ENCODE results near the gene C10orf88. TPM values are rescaled to one million over a fixed set of nuclear protein-coding genes. Genes with fewer than 3 reads are reported as not detected.

C10orf88 gene
- total and polyA plus RNA-seq, 9 of the 15 experiments (the other 6 are each of a cell fraction or from before 2014, with no cell fraction given), result 2.5 to 9.6 (median 7.5) TPM

GRCh38 chr10:122911889-122912484 is 42.0 kb downstream of the C10orf88 start (continued):
- TF ChIP-seq AFF1 (IDR thresholded peaks at IDR 0.05; ENCODE audit: low read depth in 1 of 2, partially characterized antibody in 2 of 2) (peak in 1 of 2 experiments; percentile 100), SP1 (CRISPR knock-in tag; IDR thresholded peaks at IDR 0.05) (peak; percentile 47; the same call in 1 of the 2 replicates), ZNF431 (CRISPR knock-in tag; IDR thresholded peaks at IDR 0.05) (peak; percentile 87), ZNF174 (CRISPR knock-in tag; IDR thresholded peaks at IDR 0.05) (no peak), NFIC (IDR thresholded peaks at IDR 0.05) (no peak), GATAD2B (IDR thresholded peaks at IDR 0.05; ENCODE audit: borderline replicate concordance) (no peak), ZNF445 (CRISPR knock-in tag; IDR thresholded peaks at IDR 0.05; ENCODE audit: low read depth) (no peak), ZBTB12 (CRISPR knock-in tag; IDR thresholded peaks at IDR 0.05) (no peak), ZNF197 (CRISPR knock-in tag; IDR thresholded peaks at IDR 0.05; ENCODE audit: low read depth) (peak; percentile 97), CHD1 (IDR thresholded peaks at IDR 0.05; ENCODE audit: low read length) (no peak), EZH2 (IDR thresholded peaks at IDR 0.05; ENCODE audit: borderline replicate concordance, low read depth, low read length) (no peak), FOXO4 (CRISPR knock-in tag; IDR thresholded peaks at IDR 0.05) (no peak), ZKSCAN8 (CRISPR knock-in tag; IDR thresholded peaks at IDR 0.05) (no peak), NRF1 (conservative IDR thresholded peaks at IDR 0.05 in 1 of 2, IDR thresholded peaks at IDR 0.05 in 1 of 2) (no peak), TRIM28 (IDR thresholded peaks at IDR 0.05) (no peak), ZNF354B (CRISPR knock-in tag; IDR thresholded peaks at IDR 0.05) (no peak), FOS (IDR thresholded peaks at IDR 0.05; ENCODE audit: extremely low read depth, insufficient read length) (no peak), TOE1 (IDR thresholded peaks at IDR 0.05; ENCODE audit: borderline replicate concordance) (no peak), TOE1 (CRISPR knock-in tag; IDR thresholded peaks at IDR 0.05; ENCODE audit: borderline replicate concordance, low read depth) (peak; percentile 98), GABPB2 (CRISPR knock-in tag; conservative IDR thresholded peaks at IDR 0.05) (no peak), DLX4 (CRISPR knock-in tag; IDR thresholded peaks at IDR 0.05) (no peak), MIER1 (IDR thresholded peaks at IDR 0.05; ENCODE audit: low read depth) (peak; percentile 99), ZSCAN29 (IDR thresholded peaks at IDR 0.05) (no peak), ILK (tag; IDR thresholded peaks at IDR 0.05; ENCODE audit: borderline replicate concordance, low read depth) (no peak)
